ENCODE data around the gene IDUA.

The IDUA gene

GRCh38 chr4:957581-958313 lies 29.1 kb upstream of the IDUA start:
- H3K27ac ChIP-seq: peak overlapping the region; percentile 44
- TF ChIP-seq ZFX (IDR thresholded peaks at IDR 0.05; ENCODE audit: borderline replicate concordance): no peak
- TF ChIP-seq, protein P1, sequence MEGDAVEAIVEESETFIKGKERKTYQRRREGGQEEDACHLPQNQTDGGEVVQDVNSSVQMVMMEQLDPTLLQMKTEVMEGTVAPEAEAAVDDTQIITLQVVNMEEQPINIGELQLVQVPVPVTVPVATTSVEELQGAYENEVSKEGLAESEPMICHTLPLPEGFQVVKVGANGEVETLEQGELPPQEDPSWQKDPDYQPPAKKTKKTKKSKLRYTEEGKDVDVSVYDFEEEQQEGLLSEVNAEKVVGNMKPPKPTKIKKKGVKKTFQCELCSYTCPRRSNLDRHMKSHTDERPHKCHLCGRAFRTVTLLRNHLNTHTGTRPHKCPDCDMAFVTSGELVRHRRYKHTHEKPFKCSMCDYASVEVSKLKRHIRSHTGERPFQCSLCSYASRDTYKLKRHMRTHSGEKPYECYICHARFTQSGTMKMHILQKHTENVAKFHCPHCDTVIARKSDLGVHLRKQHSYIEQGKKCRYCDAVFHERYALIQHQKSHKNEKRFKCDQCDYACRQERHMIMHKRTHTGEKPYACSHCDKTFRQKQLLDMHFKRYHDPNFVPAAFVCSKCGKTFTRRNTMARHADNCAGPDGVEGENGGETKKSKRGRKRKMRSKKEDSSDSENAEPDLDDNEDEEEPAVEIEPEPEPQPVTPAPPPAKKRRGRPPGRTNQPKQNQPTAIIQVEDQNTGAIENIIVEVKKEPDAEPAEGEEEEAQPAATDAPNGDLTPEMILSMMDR (IDR thresholded peaks at IDR 0.05): no peak

GRCh38 chr4:958314-958665 lies 28.6 kb upstream of the IDUA start:
- peak overlapping the region; percentile 44 for H3K27ac ChIP-seq
- TF ChIP-seq, protein P1 (IDR thresholded peaks at IDR 0.05): no peak
- no peak for TF ChIP-seq ZFX (IDR thresholded peaks at IDR 0.05; ENCODE audit: borderline replicate concordance)

- peak overlapping the region; percentile 44 for H3K27ac ChIP-seq
- TF ChIP-seq, protein P1 (IDR thresholded peaks at IDR 0.05): no peak
- TF ChIP-seq ZFX (IDR thresholded peaks at IDR 0.05; ENCODE audit: borderline replicate concordance): no peak
Measured at GRCh38 chr4:958696-959337, 28.0 kb upstream of the IDUA start.

- TF ChIP-seq, protein P1 (IDR thresholded peaks at IDR 0.05): no peak
- TF ChIP-seq ZFX (IDR thresholded peaks at IDR 0.05; ENCODE audit: borderline replicate concordance): no peak
Measured at GRCh38 chr4:959338-960139, 27.3 kb upstream of the IDUA start.

GRCh38 chr4:960140-960635 lies 26.7 kb upstream of the IDUA start:
- TF ChIP-seq, protein P1 (IDR thresholded peaks at IDR 0.05): no peak
- TF ChIP-seq ZFX (IDR thresholded peaks at IDR 0.05; ENCODE audit: borderline replicate concordance): no peak
- peak overlapping the region; percentile 44 for H3K27ac ChIP-seq

More at GRCh38 chr4:959338-960139, 27.3 kb upstream of the IDUA start:
- peak overlapping the region; percentile 44 for H3K27ac ChIP-seq

DNA sequence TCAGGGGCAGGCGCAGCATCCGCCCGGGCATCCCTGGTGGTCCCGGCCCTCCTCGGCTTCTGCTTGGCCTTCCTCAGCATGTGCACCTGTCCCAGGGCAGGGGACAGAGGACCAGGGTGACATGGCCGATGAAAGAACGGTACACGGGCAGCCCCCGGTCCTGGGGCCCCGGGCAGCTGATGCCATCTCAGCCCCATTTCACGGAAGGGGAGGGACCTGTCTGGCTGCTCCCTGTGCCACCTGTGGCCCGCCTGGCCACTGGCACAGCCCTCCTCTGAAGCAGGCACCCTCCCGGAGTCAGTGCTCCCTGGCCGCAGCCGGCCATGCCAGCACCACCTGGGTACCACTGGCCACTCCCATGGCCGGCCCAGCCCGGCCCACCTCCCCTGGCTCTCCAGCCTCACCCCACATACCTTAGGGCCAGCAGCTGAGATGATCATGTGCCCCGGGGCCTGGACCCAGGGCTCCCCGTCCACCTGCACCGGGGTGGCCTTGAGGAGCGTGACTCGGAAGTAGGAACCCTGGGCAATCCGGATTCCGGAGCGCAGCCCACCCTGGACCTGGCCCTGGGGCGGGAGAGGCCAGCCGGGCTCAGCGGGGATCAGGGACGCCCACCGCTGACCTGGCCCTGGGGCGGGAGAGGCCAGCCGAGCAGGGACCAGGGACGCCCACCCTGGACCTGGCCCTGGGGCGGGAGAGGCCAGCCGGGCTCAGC lies 26.1 kb upstream of the IDUA start:
- peak overlapping the region; percentile 44; the same call in 1 of the 2 replicates for H3K27ac ChIP-seq
- TF ChIP-seq ZFX (IDR thresholded peaks at IDR 0.05; ENCODE audit: borderline replicate concordance): no peak
- TF ChIP-seq, protein P1 (IDR thresholded peaks at IDR 0.05): no peak
